Body of pancreas (tissue), 4 donors: ENCODE results near the gene TAF6.

Source experiments
- POLR2A ChIP-seq, 3 donors: fragments of 450-650 bp; IDR thresholded peaks; one replicate each; pipeline ENCODE4 v1.6.1; 2016; ENCODE audit warnings: antibody characterized with exemption in 3 of 3, mild to moderate bottlenecking in 2 of 3
- TF ChIP-seq, protein P1 (sequence below), 7 experiments: fragments of 450-650 bp in 4 of 7; fragments of 200-600 bp in 3 of 7; sonication (generic) in 3 of 7; IDR thresholded peaks; one replicate each; pipeline ENCODE4 v1.5.1; 2016 to 2019; ENCODE audit warnings: antibody characterized with exemption in 7 of 7

DNA sequence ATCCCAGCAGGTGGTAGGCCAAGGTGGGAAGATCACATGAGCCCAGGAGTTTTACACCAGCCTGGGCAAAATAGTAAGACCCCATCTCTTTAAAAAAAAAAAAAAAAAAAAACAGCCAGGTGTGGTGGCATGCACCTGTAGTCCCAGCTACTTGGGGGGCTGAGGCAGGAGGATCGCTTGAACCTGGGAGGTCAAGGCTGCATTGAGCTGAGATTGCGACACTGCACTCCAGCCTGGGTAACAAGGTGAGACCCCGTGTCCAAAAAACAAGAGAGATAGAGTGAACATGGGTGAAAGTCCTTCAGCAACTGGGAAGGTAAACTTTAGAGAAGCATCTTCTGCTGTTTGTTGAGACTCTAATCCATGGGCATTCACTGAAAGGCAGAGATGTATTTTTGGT, 23.3 kb upstream of the TAF6 start:
- no peak for TF ChIP-seq POLR2A (IDR thresholded peaks at IDR 0.05)
- TF ChIP-seq, protein P1, sequence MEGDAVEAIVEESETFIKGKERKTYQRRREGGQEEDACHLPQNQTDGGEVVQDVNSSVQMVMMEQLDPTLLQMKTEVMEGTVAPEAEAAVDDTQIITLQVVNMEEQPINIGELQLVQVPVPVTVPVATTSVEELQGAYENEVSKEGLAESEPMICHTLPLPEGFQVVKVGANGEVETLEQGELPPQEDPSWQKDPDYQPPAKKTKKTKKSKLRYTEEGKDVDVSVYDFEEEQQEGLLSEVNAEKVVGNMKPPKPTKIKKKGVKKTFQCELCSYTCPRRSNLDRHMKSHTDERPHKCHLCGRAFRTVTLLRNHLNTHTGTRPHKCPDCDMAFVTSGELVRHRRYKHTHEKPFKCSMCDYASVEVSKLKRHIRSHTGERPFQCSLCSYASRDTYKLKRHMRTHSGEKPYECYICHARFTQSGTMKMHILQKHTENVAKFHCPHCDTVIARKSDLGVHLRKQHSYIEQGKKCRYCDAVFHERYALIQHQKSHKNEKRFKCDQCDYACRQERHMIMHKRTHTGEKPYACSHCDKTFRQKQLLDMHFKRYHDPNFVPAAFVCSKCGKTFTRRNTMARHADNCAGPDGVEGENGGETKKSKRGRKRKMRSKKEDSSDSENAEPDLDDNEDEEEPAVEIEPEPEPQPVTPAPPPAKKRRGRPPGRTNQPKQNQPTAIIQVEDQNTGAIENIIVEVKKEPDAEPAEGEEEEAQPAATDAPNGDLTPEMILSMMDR (IDR thresholded peaks at IDR 0.05): no peak
